ENCODE measurements around the gene SRGAP2B. TPM values are rescaled to one million over a fixed set of nuclear protein-coding genes. Genes with fewer than 3 reads are reported as not detected.
"Not testable (repeated sequence)": the region's sequence is repeated elsewhere in the genome, so short reads cannot be mapped to it uniquely, and the experiment has no call there.

SRGAP2B gene
- 10.3 TPM for total RNA-seq
- 7.0 TPM for polyA plus RNA-seq
- long read RNA-seq, donor 1, result 0 reads
- long read RNA-seq, donor 2, result 0 reads
- long read RNA-seq, donor 3, result 0 reads
- long read RNA-seq, donor 4, partial matches to known transcripts, result 20 of 20 reads
- long read RNA-seq, donor 4, other reads (novel, unspliced or antisense), result 0 of 20 reads
- long read RNA-seq, donor 5, result 0 reads
- long read RNA-seq, donor 6, partial matches to known transcripts, result 7 of 15 reads
- long read RNA-seq, donor 6, other reads (novel, unspliced or antisense), result 8 of 15 reads
- long read RNA-seq, donor 7, partial matches to known transcripts, result 22 of 22 reads
- long read RNA-seq, donor 7, other reads (novel, unspliced or antisense), result 0 of 22 reads
- long read RNA-seq, donor 8, result 0 reads
- long read RNA-seq, donor 9, result 0 reads
- long read RNA-seq, donor 10, result 0 reads

GRCh38 chr1:145095284-145096057 lies at the start of gene SRGAP2B, which contains the start of gene FAM72D:
Gene SRGAP2B (minus strand): TSS chr1:145095328. CDS start chr1:145092901, 2,427 bp downstream.
Gene FAM72D (plus strand): TSS chr1:145095974. CDS start chr1:145096848, 874 bp downstream.
- H3K36me3 ChIP-seq (ENCODE audit: control insufficient read depth in 2 of 2, insufficient read depth in 2 of 2, low read length in 1 of 2); H3K9me3 ChIP-seq (ENCODE audit: control insufficient read depth in 2 of 2, insufficient read depth in 1 of 2, low read length in 1 of 2); DNase-seq (ENCODE audit: low read depth in 6 of 9, low spot score in 9 of 9); H3K4me3 ChIP-seq (ENCODE audit: low read length in 2 of 2); H3K27ac ChIP-seq (ENCODE audit: low read depth in 1 of 2, low read length in 1 of 2); H3K27me3 ChIP-seq (ENCODE audit: control insufficient read depth in 2 of 2, insufficient read depth in 1 of 2, low read length in 1 of 2); H3K4me1 ChIP-seq (ENCODE audit: control insufficient read depth in 2 of 2, insufficient read depth in 2 of 2, low read length in 2 of 2): not testable (repeated sequence)
- no CpG with 5 or more reads among the region's 47 CpGs for WGBS

DNA sequence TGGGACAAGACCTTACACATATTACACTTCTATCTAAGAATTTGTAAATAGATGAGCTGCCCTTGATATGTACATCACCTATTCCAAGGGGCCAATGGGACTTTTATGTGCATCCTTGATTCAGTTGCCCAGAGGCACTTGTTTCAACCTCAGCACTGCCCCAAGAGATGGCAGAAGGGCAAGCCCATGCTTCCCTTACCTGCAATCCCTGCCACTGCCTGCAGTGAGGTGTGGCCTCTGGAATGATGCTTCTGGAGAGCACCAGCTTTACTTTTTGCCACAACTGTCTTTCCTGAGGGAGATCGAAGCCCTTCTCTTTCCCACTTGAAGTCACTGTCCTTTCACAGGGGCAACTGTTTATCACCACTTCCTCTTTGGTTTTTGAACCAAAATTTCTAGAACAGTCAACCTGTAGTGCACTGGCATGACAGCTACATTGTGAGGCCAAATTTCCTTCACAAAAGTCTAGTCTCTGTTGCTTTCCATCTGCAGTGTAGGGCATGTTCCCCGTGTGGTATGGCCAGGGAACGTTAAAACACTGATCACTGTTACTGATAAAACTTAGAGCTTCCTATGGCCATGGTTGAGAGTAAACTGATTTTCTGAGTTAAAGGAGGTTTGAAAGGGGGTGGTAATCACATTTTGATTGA lies 49.3 kb upstream of the SRGAP2B start:
- H3K4me3 ChIP-seq (ENCODE audit: low read length in 2 of 2); H3K36me3 ChIP-seq (ENCODE audit: control insufficient read depth in 2 of 2, insufficient read depth in 2 of 2, low read length in 1 of 2); H3K9me3 ChIP-seq (ENCODE audit: control insufficient read depth in 2 of 2, insufficient read depth in 1 of 2, low read length in 1 of 2); DNase-seq (ENCODE audit: low read depth in 6 of 9, low spot score in 9 of 9); H3K4me1 ChIP-seq (ENCODE audit: control insufficient read depth in 2 of 2, insufficient read depth in 2 of 2, low read length in 2 of 2); H3K27me3 ChIP-seq (ENCODE audit: control insufficient read depth in 2 of 2, insufficient read depth in 1 of 2, low read length in 1 of 2); H3K27ac ChIP-seq (ENCODE audit: low read depth in 1 of 2, low read length in 1 of 2): not testable (repeated sequence)
- 13% methylated on average over 1 of the region's 3 CpGs for WGBS

GRCh38 chr1:145140549-145140948 lies 45.4 kb upstream of the SRGAP2B start:
- H3K4me3 ChIP-seq (ENCODE audit: low read length in 2 of 2); DNase-seq (ENCODE audit: low read depth in 6 of 9, low spot score in 9 of 9); H3K27ac ChIP-seq (ENCODE audit: low read depth in 1 of 2, low read length in 1 of 2); H3K36me3 ChIP-seq (ENCODE audit: control insufficient read depth in 2 of 2, insufficient read depth in 2 of 2, low read length in 1 of 2); H3K9me3 ChIP-seq (ENCODE audit: control insufficient read depth in 2 of 2, insufficient read depth in 1 of 2, low read length in 1 of 2); H3K4me1 ChIP-seq (ENCODE audit: control insufficient read depth in 2 of 2, insufficient read depth in 2 of 2, low read length in 2 of 2); H3K27me3 ChIP-seq (ENCODE audit: control insufficient read depth in 2 of 2, insufficient read depth in 1 of 2, low read length in 1 of 2): not testable (repeated sequence)
- 100% methylated on average over 1 of the region's 2 CpGs for WGBS

DNA sequence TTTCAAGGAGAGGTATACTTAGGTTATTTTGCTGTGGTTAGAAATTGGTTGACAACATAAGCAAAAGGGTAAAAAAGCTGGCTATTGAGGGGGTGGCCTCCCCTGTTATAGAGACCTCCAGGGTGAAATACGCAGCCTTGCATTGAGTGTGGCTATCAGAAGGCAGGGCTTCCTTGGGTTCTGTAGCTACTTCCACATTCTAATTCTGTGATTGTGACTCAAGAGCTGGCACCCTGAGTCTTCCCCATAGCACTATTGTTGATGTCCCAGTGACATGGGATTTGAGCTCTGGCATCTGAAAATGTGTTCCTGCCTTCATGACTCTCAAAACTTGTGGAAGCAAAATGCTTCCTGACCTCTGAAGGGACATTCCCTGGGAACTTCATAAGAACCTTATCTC lies 39.3 kb upstream of the SRGAP2B start:
- H3K9me3 ChIP-seq (ENCODE audit: control insufficient read depth in 2 of 2, insufficient read depth in 1 of 2, low read length in 1 of 2); H3K27ac ChIP-seq (ENCODE audit: low read depth in 1 of 2, low read length in 1 of 2); DNase-seq (ENCODE audit: low read depth in 6 of 9, low spot score in 9 of 9); H3K36me3 ChIP-seq (ENCODE audit: control insufficient read depth in 2 of 2, insufficient read depth in 2 of 2, low read length in 1 of 2); H3K4me3 ChIP-seq (ENCODE audit: low read length in 2 of 2); H3K27me3 ChIP-seq (ENCODE audit: control insufficient read depth in 2 of 2, insufficient read depth in 1 of 2, low read length in 1 of 2); H3K4me1 ChIP-seq (ENCODE audit: control insufficient read depth in 2 of 2, insufficient read depth in 2 of 2, low read length in 2 of 2): not testable (repeated sequence)
- no CpG with 5 or more reads among the region's 1 CpG for WGBS

DNA sequence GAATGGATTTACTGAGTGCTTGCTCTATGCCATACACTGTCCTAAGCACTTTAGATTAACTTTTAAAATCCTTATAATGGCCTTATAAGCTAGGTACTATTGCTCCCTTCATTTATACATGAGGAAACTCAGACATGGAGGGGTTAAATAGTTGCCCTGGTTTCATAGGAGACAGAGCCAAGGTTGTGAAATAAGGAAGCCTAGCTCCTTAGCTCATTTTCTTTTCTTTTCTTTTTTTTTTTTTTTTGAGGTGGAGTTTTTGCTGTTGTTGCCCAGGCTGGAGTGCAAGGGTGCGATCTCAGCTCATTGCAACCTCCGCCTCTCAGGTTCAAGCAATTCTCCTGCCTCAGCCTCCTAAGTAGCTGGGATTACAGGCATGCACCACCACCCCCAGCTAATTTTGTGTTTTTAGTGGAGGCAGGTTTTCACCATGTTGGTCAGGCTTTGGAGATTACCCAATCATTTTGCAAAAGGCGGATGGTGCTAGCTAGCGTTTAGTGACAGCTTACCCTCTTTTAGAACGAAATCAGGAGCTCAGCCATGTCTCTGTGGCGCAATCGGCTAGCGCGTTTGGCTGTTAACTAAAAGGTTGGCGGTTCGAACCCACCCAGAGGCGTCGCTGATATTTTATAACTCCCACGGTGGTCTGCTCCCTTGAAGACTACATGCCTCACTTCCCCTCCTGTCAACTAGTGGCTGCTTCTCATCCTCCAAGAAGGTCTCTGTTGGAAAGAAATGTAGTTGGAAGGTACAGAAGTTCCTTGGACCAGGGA lies 33.8 kb upstream of the SRGAP2B start:
- H3K36me3 ChIP-seq (ENCODE audit: control insufficient read depth in 2 of 2, insufficient read depth in 2 of 2, low read length in 1 of 2); H3K9me3 ChIP-seq (ENCODE audit: control insufficient read depth in 2 of 2, insufficient read depth in 1 of 2, low read length in 1 of 2); H3K4me1 ChIP-seq (ENCODE audit: control insufficient read depth in 2 of 2, insufficient read depth in 2 of 2, low read length in 2 of 2); H3K27ac ChIP-seq (ENCODE audit: low read depth in 1 of 2, low read length in 1 of 2); DNase-seq (ENCODE audit: low read depth in 6 of 9, low spot score in 9 of 9); H3K4me3 ChIP-seq (ENCODE audit: low read length in 2 of 2); H3K27me3 ChIP-seq (ENCODE audit: control insufficient read depth in 2 of 2, insufficient read depth in 1 of 2, low read length in 1 of 2): not testable (repeated sequence)
- 75% methylated on average over 13 of the region's 14 CpGs for WGBS

DNA sequence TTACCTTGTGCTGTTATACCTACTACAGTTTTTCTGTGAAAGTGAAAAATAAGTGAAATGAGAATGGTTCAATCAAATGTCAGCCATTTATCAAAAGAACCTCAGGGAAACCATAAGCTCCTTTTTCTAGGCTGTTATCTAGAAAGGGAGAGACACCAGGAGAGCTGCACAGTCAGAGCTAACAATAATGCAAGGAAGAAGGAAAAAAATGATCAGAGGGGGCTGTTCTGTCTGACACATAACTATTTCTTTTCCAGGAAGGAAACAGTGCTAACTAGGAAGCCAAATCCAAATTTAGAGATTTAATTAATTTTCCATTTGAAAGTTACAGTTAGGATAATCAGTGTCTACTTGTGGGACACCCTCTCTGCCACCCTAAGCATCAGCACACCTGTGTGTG lies 32.0 kb upstream of the SRGAP2B start:
- not testable (repeated sequence) for H3K27me3 ChIP-seq (ENCODE audit: control insufficient read depth in 2 of 2, insufficient read depth in 1 of 2, low read length in 1 of 2); H3K4me1 ChIP-seq (ENCODE audit: control insufficient read depth in 2 of 2, insufficient read depth in 2 of 2, low read length in 2 of 2); H3K9me3 ChIP-seq (ENCODE audit: control insufficient read depth in 2 of 2, insufficient read depth in 1 of 2, low read length in 1 of 2); H3K36me3 ChIP-seq (ENCODE audit: control insufficient read depth in 2 of 2, insufficient read depth in 2 of 2, low read length in 1 of 2); DNase-seq (ENCODE audit: low read depth in 6 of 9, low spot score in 9 of 9); H3K4me3 ChIP-seq (ENCODE audit: low read length in 2 of 2); H3K27ac ChIP-seq (ENCODE audit: low read depth in 1 of 2, low read length in 1 of 2)

GRCh38 chr1:145125112-145125511 lies 30.0 kb upstream of the SRGAP2B start:
- H3K27ac ChIP-seq (ENCODE audit: low read depth in 1 of 2, low read length in 1 of 2); H3K36me3 ChIP-seq (ENCODE audit: control insufficient read depth in 2 of 2, insufficient read depth in 2 of 2, low read length in 1 of 2); H3K9me3 ChIP-seq (ENCODE audit: control insufficient read depth in 2 of 2, insufficient read depth in 1 of 2, low read length in 1 of 2); H3K4me1 ChIP-seq (ENCODE audit: control insufficient read depth in 2 of 2, insufficient read depth in 2 of 2, low read length in 2 of 2); H3K27me3 ChIP-seq (ENCODE audit: control insufficient read depth in 2 of 2, insufficient read depth in 1 of 2, low read length in 1 of 2); DNase-seq (ENCODE audit: low read depth in 6 of 9, low spot score in 9 of 9); H3K4me3 ChIP-seq (ENCODE audit: low read length in 2 of 2): not testable (repeated sequence)
- WGBS, result no CpG with 5 or more reads among the region's 1 CpG

DNA sequence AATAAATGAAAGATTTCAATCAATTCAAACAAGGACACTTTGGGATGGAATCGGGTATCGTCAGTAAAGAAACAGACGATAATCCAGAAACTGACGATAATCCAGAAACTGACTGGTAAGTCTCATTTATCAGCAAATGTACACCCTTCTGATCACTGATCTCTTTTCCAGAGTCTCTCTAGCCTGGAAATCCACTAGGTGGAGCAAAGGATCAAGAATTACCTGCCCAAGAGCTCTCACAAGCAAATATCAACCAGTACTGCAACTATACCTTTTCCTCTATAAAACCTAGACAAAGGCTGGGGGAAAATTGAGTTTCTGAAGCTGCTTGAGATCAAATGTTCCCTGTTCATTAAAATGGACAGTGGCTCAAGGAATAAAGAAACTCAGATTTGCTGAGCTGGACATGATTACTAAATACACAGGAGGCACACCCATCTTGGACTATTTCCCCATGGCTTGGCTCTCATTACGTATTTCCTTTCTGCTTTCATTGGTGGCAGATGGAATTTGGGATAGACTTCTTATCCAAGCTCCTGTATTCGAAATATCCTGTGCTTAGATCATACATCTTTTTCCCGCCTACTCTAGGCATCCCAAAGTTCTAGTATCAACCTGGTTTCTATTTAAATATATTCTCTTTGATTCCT lies 29.0 kb upstream of the SRGAP2B start:
- not testable (repeated sequence) for H3K9me3 ChIP-seq (ENCODE audit: control insufficient read depth in 2 of 2, insufficient read depth in 1 of 2, low read length in 1 of 2); H3K27ac ChIP-seq (ENCODE audit: low read depth in 1 of 2, low read length in 1 of 2); H3K4me3 ChIP-seq (ENCODE audit: low read length in 2 of 2); H3K36me3 ChIP-seq (ENCODE audit: control insufficient read depth in 2 of 2, insufficient read depth in 2 of 2, low read length in 1 of 2); H3K27me3 ChIP-seq (ENCODE audit: control insufficient read depth in 2 of 2, insufficient read depth in 1 of 2, low read length in 1 of 2); DNase-seq (ENCODE audit: low read depth in 6 of 9, low spot score in 9 of 9); H3K4me1 ChIP-seq (ENCODE audit: control insufficient read depth in 2 of 2, insufficient read depth in 2 of 2, low read length in 2 of 2)
- WGBS, result no CpG with 5 or more reads among the region's 7 CpGs
